ENCODE measurements around the gene FAM53B.
A peak's percentile ranks its signal among the peaks of the same experiment; 100 is the strongest.

Gene FAM53B

GRCh38 chr10:124658591-124659242 is 85.5 kb downstream of the FAM53B start:
- no peak for DNase-seq

GRCh38 chr10:124657806-124658205 is 86.4 kb downstream of the FAM53B start:
- no peak for DNase-seq

GRCh38 chr10:124656541-124656940 is 87.6 kb downstream of the FAM53B start:
- no peak for DNase-seq

DNA sequence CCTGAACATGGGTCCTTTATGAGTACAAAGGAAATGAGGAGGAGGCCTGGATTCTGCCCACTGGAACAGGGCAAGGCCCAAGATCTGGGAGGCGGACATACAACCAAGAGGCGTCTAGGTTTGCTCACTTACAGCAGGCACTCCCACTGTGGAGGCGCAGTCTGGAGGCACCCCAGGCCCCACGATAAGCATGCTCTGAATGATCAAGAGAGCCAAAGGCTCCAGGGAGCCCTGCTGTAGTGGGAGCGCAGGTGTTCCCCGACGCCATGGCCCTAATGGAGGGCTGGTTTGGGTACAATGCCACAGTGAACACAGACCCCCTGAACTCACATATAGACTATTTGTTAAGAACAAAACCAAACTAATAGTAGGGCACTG is 88.1 kb downstream of the FAM53B start:
- DNase-seq: no peak

DNA sequence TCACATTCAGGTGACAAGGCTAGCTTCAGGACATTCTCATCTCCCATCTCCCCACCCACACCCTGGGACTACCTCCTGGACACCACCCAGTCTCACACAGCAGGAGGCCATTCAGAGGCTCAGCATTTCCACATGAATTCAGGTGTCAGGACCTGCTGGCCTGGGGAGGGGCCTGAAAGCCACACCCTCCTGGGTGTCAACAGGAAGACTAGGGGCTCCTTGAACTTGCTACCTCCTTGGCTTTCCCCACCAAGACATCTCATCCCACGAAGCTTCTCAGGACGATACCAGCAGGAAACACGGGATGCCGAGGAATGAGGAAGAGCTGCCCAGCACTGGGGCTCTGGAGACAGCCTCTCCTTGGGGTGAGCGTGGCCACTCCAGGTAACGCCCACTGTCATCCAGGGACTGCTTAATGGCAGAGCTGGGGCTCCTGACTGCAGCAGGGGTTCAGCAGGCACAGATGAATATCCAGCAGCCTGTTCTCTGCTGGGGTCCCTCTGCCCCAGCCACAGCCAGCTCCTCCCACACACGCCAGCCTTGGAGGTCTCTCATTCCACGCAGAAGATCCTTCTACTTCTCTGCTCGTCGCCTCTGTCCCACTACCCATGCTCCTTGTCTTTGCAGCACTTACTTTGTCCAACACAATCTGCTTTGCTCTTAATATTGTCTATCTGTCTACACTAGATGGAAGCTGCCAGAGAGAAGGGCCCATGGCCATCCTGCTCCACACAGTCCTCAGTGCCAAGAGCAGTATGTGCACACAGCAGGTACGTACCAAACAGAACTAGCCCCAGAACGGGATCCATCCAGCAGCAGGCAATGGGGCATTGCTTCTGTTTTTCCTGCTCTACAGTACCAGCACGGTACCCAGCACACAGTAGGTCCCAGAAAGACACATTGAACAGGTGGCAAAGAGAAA is 88.7 kb downstream of the FAM53B start:
- no peak for DNase-seq

DNA sequence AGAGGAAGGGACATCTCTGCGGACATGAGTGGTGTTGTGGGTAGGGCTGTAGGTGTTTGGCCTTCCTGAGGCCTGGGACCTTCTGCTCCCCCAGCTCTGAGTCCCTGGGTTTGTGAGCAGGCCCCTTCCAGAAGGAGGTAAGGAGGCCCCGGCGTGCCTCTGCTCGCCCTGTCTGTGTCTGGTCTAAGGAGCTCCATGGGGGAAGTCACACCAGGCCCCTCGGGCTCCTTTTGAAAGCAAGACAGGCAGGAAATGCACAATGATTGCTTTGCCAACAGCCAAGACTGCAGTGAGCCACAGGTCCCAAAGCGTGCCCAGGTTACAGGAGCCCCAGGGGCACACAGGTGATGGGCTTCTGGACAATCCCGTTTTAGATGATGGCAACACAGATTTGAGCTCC is 89.5 kb downstream of the FAM53B start:
- DNase-seq: no peak

- no peak for DNase-seq
Observed at GRCh38 chr10:124653811-124654651, 90.1 kb downstream of the FAM53B start.

DNA sequence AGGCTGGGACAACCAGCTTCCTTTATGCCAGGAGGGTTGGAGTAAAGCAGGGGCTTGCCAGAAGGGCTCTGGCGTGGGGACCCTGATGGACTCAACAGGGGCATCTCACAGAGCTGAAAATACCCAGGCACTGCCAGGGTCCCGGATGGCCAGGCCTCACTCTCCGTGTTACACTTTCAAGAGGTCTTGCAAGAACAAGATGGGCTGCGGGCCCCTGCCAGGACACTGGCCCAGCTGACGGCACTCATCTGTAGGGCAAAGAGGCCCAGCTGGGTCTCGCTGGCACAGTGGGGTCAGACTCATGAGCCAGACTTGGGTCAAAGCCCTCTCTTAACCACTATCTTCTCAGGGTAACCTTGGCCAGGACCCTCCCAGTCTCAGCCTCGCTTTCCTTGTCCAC is 90.9 kb downstream of the FAM53B start:
- DNase-seq: no peak

- no peak for DNase-seq
Observed at GRCh38 chr10:124652701-124653100, 91.5 kb downstream of the FAM53B start.

DNA sequence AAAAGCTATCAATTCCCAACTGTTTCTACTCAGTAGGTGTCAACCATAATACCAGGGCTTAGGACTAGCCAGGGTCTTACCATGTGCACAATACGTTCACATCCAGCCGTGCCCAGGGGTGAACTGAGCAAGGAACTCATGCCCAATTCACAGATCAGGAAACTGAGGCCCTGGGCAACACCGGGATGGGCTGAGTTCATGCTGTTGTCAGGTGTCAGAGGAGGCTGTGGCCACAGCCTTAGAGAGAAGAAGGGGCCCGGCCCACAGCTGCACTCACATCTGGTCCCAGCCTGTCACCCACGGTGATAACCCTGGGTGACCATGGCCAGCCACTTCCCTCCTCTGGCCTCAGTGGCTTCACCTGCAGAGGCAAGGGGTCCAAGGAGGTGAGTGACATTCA is 92.0 kb downstream of the FAM53B start:
- no peak for DNase-seq

DNA sequence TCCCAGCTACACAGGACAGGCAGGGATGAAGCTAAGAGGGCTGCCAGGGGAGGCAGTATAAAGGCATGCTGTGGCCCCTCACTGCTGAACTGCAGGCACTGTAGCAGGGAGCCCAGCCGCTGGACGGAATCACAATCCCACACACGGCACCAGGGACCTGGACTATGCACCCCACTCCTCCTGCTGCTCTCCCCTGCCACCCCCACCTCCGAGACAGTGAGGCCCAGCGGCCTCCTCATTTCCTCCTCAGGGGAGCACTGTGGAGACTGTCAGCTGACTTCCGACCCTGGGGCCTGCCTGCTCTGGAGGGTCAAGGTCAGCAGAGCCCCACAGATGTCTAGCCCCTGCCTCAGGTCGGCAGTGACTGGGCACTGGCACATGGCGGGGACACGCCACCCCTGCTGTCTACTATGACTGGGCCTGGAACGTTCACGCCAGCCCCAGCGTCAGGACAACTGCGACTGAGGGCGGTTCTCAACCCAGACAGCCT is 92.7 kb downstream of the FAM53B start:
- DNase-seq: no peak

GRCh38 chr10:124650820-124651401 is 93.3 kb downstream of the FAM53B start:
- no peak for DNase-seq

GRCh38 chr10:124650263-124650662 is 93.9 kb downstream of the FAM53B start:
- DNase-seq: no peak

- peak in 1 of 2 experiments; percentile 7 for DNase-seq
Observed at GRCh38 chr10:124649214-124649613, 95.0 kb downstream of the FAM53B start.

DNA sequence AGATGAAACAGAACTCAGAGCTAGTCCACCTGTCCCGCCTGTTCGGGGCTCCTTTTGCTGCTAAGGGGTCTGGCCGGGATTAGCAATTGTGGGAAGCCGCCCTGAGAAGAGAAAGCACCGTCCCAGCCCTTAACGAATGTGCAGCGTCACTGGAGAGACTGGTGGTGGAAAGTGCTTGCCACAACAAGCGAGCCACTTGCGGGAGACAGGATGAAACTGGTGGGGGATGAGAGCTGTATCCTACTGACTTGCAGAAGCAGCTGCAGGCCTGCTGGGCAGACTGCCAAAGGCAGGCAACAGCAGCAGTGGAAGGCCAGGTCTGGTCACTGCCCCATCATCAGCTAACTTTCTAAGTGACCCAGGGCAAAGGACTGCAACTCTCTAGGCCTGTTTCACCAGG is 95.4 kb downstream of the FAM53B start:
- peak; percentile 3 to 54 for DNase-seq

GRCh38 chr10:124648131-124648475 is 96.1 kb downstream of the FAM53B start:
- no peak for DNase-seq

DNA sequence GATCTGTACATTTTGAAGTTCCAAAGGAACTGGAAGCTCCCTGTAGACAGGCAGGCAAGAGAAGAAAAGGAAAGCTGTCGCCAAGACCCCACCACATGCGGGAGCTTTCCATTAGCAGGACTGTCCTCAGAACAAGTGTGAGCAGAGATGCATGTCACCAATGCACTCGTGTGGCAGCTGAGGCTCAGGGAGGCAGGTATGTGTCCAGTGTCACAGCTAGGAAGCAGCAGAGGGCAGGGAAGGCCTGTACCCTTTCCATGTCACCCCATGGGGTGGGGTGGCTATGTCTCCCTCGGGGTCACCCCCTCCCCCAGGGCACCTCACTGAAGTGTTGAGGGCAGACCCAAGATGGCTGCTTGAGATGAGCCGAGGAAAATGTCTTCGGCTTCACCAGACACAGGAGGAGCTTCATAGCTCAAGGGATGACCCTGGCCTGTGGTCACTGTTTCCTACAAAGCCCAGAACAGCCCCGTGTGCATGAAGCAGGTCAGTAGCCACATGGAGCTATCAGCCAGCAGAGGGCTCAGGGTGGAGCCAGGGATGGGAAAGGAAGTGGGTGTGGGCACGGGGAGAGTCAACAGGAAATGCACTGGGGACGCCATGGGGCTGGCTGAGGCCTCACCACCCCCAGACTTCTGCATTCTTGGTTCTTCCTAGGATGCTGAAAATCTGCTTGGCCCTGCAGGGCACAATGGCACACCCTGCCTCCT is 96.6 kb downstream of the FAM53B start:
- DNase-seq: no peak

DNA sequence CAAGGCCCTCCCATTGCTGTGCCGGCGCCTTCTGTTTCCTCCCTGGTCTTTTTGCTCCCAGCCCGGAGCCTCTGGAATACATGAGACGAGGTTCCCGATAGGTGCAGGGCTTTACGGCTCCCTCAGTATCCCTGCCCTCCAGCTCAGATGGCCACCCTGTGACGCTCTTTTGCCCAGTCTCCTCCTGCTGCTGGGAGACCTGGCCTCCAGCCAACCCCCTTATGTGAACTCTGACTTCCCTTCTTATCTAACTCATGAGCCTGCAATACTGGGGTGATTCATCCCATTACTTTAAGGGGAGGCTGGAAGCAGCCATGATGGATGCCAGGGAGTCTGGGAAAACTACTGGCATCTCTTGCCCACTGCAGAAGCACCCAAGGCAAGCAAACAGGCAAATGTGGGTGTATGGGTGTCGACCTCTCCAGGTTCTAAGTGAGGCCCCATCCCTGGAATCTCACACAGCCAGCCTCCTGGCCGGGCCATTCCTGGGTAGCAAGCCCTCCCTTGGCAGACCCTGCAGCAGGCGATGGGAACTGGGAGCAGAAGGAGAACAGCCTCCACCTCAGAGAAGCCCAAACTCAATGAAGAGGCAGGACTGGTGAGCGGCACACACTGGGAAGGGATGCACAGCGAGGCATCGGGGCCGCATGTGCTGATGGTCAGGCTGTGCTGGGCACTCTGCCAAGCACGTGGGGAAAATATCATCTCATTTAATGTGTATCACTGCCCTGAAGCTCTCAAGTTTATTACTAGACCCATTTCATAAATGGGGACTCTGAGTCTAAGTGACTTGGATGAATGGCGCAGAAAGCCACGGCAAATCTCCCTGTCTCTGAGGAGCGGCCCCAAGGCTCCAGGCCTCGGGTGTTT is 97.5 kb downstream of the FAM53B start:
- no peak for DNase-seq

- peak in 1 of 2 experiments; percentile 1 for DNase-seq
Observed at GRCh38 chr10:124645467-124646095, 98.6 kb downstream of the FAM53B start.

GRCh38 chr10:124644771-124645415 is 99.3 kb downstream of the FAM53B start:
- no peak for DNase-seq

All from NCI-H524 (cell line).